Measurements from ENCODE around the gene SLC49A4.
A peak's percentile ranks its signal among the peaks of the same experiment; 100 is the strongest.

Gene SLC49A4

GRCh38 chr3:122786066-122786465, 8.8 kb upstream of the SLC49A4 start:
- no peak for DNase-seq

- no peak for DNase-seq
Observed at GRCh38 chr3:122787872-122788271, 7.0 kb upstream of the SLC49A4 start.

- DNase-seq, result no peak
Observed at GRCh38 chr3:122789585-122790273, 5.1 kb upstream of the SLC49A4 start.

- DNase-seq, result peak; percentile 95
Observed at GRCh38 chr3:122793568-122794416, 1.1 kb upstream of the SLC49A4 start, which contains the start of gene HSPBAP1. Gene HSPBAP1, minus strand, starts transcription at chr3:122793831. Its CDS starts 151 bp downstream, at chr3:122793680.

GRCh38 chr3:122794483-122794778, 438 bp upstream of the SLC49A4 start:
- no peak for DNase-seq

GRCh38 chr3:122795674-122796195, 866 bp downstream of the SLC49A4 start:
- DNase-seq, result no peak

GRCh38 chr3:122797291-122797690, 2.4 kb downstream of the SLC49A4 start:
- DNase-seq, result no peak

GRCh38 chr3:122799322-122799721, 4.5 kb downstream of the SLC49A4 start:
- no peak for DNase-seq

GRCh38 chr3:122800031-122800430, 5.2 kb downstream of the SLC49A4 start:
- DNase-seq, result no peak

GRCh38 chr3:122800706-122801237, 5.9 kb downstream of the SLC49A4 start:
- DNase-seq, result no peak

GRCh38 chr3:122802323-122802722, 7.5 kb downstream of the SLC49A4 start:
- DNase-seq, result no peak

GRCh38 chr3:122803977-122804376, 9.1 kb downstream of the SLC49A4 start:
- DNase-seq, result no peak

- no peak for DNase-seq
Observed at GRCh38 chr3:122810734-122811133, 15.9 kb downstream of the SLC49A4 start.

- DNase-seq, result no peak
Observed at GRCh38 chr3:122816587-122816986, 21.7 kb downstream of the SLC49A4 start.

- DNase-seq, result no peak
Observed at GRCh38 chr3:122824465-122825381, 29.9 kb downstream of the SLC49A4 start.

GRCh38 chr3:122825460-122825859, 30.6 kb downstream of the SLC49A4 start:
- no peak for DNase-seq

GRCh38 chr3:122826278-122826677, 31.4 kb downstream of the SLC49A4 start:
- no peak for DNase-seq

- DNase-seq, result no peak
Observed at GRCh38 chr3:122828281-122828680, 33.4 kb downstream of the SLC49A4 start.

GRCh38 chr3:122835590-122835989, 40.7 kb downstream of the SLC49A4 start:
- no peak for DNase-seq

- DNase-seq, result no peak
Observed at GRCh38 chr3:122843604-122844003, 48.7 kb downstream of the SLC49A4 start.

- DNase-seq, result no peak
Observed at GRCh38 chr3:122857019-122857418, 62.1 kb downstream of the SLC49A4 start.

GRCh38 chr3:122858373-122858772, 63.5 kb downstream of the SLC49A4 start:
- no peak for DNase-seq
